AG04449 (cell line): Measurements from ENCODE around the gene ZNF593OS.

Experiments
- CTCF ChIA-PET: fragments of 350-600 bp; formaldehyde crosslinking; extraction: SDS; loops from one replicate; lab custom pipeline; 2021; ENCODE audit warnings: antibody characterized with exemption; lab: Yijun Ruan, JAX
- POLR2A ChIA-PET: fragments of 400-600, 350-600 bp; formaldehyde crosslinking; extraction: SDS; loops from one replicate; lab custom pipeline; 2020; ENCODE audit warnings: antibody characterized with exemption, inconsistent platforms; lab: Yijun Ruan, JAX
- DNase-seq: peaks from one replicate; pipeline ENCODE4 v3.0.0-alpha.2; 2010; ENCODE audit warnings: low read depth, low spot score
- H3K4me3 ChIP-seq: 2 replicates; pipeline ENCODE4 v1.5.1; 2011; ENCODE audit warnings: low read depth, mild to moderate bottlenecking, control low read depth, low read length
- CTCF ChIP-seq: IDR thresholded peaks from one replicate; pipeline ENCODE4 v1.5.1; 2011; ENCODE audit warnings: mild to moderate bottlenecking, moderate library complexity, low read length, control low read depth, inconsistent platforms; ENCODE audit not compliant: insufficient read depth; ENCODE audit errors: missing control alignments

Gene ZNF593OS

GRCh38 chr1:26164036-26164860 is 7.4 kb downstream of the ZNF593OS start:
- POLR2A ChIA-PET, result no interaction called here
- peak; percentile 72 for TF ChIP-seq CTCF
- CTCF ChIA-PET, result interaction anchor here (0.7 to 4.1 kb wide), 23 partner anchors 9 to 268 kb away, joined by 3 to 36 read pairs (median 4); partner anchors contain the start of genes CEP85 and CNKSR1
- DNase-seq, result no peak
- peak overlapping the region; percentile 44 for H3K4me3 ChIP-seq

- peak overlapping the region; percentile 44 for H3K4me3 ChIP-seq
- TF ChIP-seq CTCF, result no peak
- POLR2A ChIA-PET, result no interaction called here
- CTCF ChIA-PET, result interaction anchor here (0.6 to 4.1 kb wide), 17 partner anchors 9 to 268 kb away, joined by 3 to 36 read pairs (median 4); partner anchors contain the start of gene CNKSR1
- no peak for DNase-seq
Measured at GRCh38 chr1:26163684-26164035, 8.0 kb downstream of the ZNF593OS start.

GRCh38 chr1:26162220-26162709 is 9.4 kb downstream of the ZNF593OS start:
- TF ChIP-seq CTCF, result no peak
- peak overlapping the region; percentile 30 for H3K4me3 ChIP-seq
- CTCF ChIA-PET, result interaction anchor here (0.9 to 4.0 kb wide), 6 partner anchors 12 to 128 kb away, joined by 3 to 22 read pairs (median 5); no protein-coding TSS in a partner anchor
- POLR2A ChIA-PET, result no interaction called here
- DNase-seq, result no peak

- TF ChIP-seq CTCF, result peak; percentile 18
- CTCF ChIA-PET, result interaction anchor here (1.0 to 4.0 kb wide), 7 partner anchors 8 to 256 kb away, joined by 3 to 22 read pairs (median 5); partner anchors contain the start of gene ZNF593
- H3K4me3 ChIP-seq, result peak overlapping the region; percentile 30
- DNase-seq, result no peak
- POLR2A ChIA-PET, result no interaction called here
Measured at GRCh38 chr1:26161415-26162219, 10.0 kb downstream of the ZNF593OS start.

- POLR2A ChIA-PET, result no interaction called here
- CTCF ChIA-PET, result interaction anchor here (0.9 to 4.0 kb wide), 5 partner anchors 9 to 256 kb away, joined by 3 to 22 read pairs (median 5); partner anchors contain the start of gene ZNF593
- no peak for DNase-seq
- peak overlapping the region; percentile 30 for H3K4me3 ChIP-seq
- TF ChIP-seq CTCF, result no peak
Measured at GRCh38 chr1:26160527-26161414, 10.9 kb downstream of the ZNF593OS start.
